SK-N-SH (cell line): Measurements from ENCODE around the gene TOX2.

Experiments
- CTCF ChIP-seq: fragments of 200-600 bp; sonication (generic); IDR thresholded peaks from 2 replicates; pipeline ENCODE4 v1.6.1; 2017; ENCODE audit warnings: antibody characterized with exemption, mild to moderate bottlenecking, moderate library complexity
- EZH2phosphoT487 ChIP-seq: fragments of 200-600 bp; sonication (generic); IDR thresholded peaks from 2 replicates; pipeline ENCODE4 v1.6.1; 2017; ENCODE audit warnings: low read depth, mixed run types, mild to moderate bottlenecking, antibody characterized with exemption, moderate library complexity, borderline replicate concordance
- GABPA ChIP-seq: IDR thresholded peaks from 2 replicates; pipeline ENCODE4 v1.4.0; 2012; ENCODE audit warnings: low read depth, mild to moderate bottlenecking
- NFIC ChIP-seq: IDR thresholded peaks from 2 replicates; pipeline ENCODE4 v1.4.0; 2012; ENCODE audit warnings: borderline replicate concordance
- POLR2AphosphoS5 ChIP-seq: IDR thresholded peaks from 2 replicates; pipeline ENCODE4 v1.6.1; 2012; ENCODE audit warnings: low read depth, low read length
- RAD21 ChIP-seq: IDR thresholded peaks from 2 replicates; pipeline ENCODE4 v1.6.1; 2012; ENCODE audit warnings: mild to moderate bottlenecking, low read length
- REST ChIP-seq: IDR thresholded peaks from 2 replicates; pipeline ENCODE4 v1.6.1; 2012; ENCODE audit warnings: mild to moderate bottlenecking, low read depth, low read length, moderate library complexity
- RXRA ChIP-seq: IDR thresholded peaks from 2 replicates; pipeline ENCODE4 v1.4.0; 2012; ENCODE audit warnings: low read depth, mild to moderate bottlenecking, borderline replicate concordance

- no peak for TF ChIP-seq REST
- TF ChIP-seq RXRA: no peak
- no peak for TF ChIP-seq RAD21
- TF ChIP-seq POLR2AphosphoS5: no peak
- no peak for TF ChIP-seq CTCF
- TF ChIP-seq NFIC: no peak
- no peak for TF ChIP-seq GABPA
- TF ChIP-seq EZH2phosphoT487: no peak
These were observed 14.6 kb upstream of the TOX2 start for GRCh38 chr20:43900121-43900466.
